Muscle layer of duodenum (tissue), 2 donors: ENCODE data around the gene OR1E1.
"Not testable (repeated sequence)": the region's sequence is repeated elsewhere in the genome, so short reads cannot be mapped to it uniquely, and the experiment has no call there.

Experiments used
- H3K27ac ChIP-seq: one replicate; pipeline ENCODE4 v1.7.0; 2013; ENCODE audit warnings: mild to moderate bottlenecking, low read length
- H3K27me3 ChIP-seq: one replicate; pipeline ENCODE4 v1.7.0; 2013; ENCODE audit warnings: low read depth, mild to moderate bottlenecking, control low read depth, low read length
- H3K36me3 ChIP-seq, 2 donors: one replicate each; pipeline ENCODE4 v1.7.0; 2013; ENCODE audit warnings: low read length in 2 of 2, control low read depth in 1 of 2, mild to moderate bottlenecking in 1 of 2; ENCODE audit not compliant: insufficient read depth in 2 of 2, control insufficient read depth in 1 of 2
- H3K4me1 ChIP-seq, 2 donors: one replicate each; pipeline ENCODE4 v1.7.0; 2013; ENCODE audit warnings: low read length in 2 of 2, mild to moderate bottlenecking in 2 of 2, control low read depth in 1 of 2, moderate library complexity in 1 of 2; ENCODE audit not compliant: insufficient read depth in 2 of 2, control insufficient read depth in 1 of 2
- H3K4me3 ChIP-seq, 2 donors: one replicate each; pipeline ENCODE4 v1.7.0; 2013; ENCODE audit warnings: low read length in 2 of 2, low read depth in 1 of 2, mild to moderate bottlenecking in 1 of 2
- H3K9me3 ChIP-seq, 2 donors: one replicate each; pipeline ENCODE4 v1.7.0; 2013; ENCODE audit warnings: low read length in 2 of 2, control low read depth in 1 of 2, mild to moderate bottlenecking in 1 of 2; ENCODE audit not compliant: control insufficient read depth in 1 of 2
- donor health status: healthy.

OR1E1 gene

DNA sequence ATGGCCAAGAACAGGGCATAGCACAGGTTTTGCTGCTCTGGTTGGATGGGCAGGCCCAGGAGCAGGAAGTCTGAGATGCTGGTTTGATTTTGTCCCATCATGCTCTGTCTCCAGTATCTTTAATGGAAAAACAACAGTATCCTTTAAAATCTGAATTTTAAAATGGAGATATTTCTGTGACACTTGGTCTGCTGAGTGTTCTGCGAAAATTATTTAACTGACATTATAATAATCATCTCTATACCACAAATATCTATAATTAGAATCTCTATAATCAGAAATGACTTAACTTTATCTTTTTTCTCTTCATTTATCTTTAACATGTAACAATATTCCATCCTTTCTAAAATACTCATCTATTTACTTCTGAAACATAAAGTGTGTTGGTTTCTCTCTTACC is at the start of gene OR1E1:
Gene OR1E1 (minus strand): TSS at position 101 of the 400 bp plus-strand sequence. CDS start 0 bp downstream, at position 101.
- Histone ChIP-seq H3K27ac (no peak within 1 kb of the TSS), H3K36me3 (no peaks in the 10 kb centered on the region), H3K4me1 (no peaks in the 10 kb centered on the region), H3K9me3 (no peaks in the 10 kb centered on the region), H3K27me3 (no peaks in the 10 kb centered on the region), H3K4me3 (no peak within 1 kb of the TSS)

DNA sequence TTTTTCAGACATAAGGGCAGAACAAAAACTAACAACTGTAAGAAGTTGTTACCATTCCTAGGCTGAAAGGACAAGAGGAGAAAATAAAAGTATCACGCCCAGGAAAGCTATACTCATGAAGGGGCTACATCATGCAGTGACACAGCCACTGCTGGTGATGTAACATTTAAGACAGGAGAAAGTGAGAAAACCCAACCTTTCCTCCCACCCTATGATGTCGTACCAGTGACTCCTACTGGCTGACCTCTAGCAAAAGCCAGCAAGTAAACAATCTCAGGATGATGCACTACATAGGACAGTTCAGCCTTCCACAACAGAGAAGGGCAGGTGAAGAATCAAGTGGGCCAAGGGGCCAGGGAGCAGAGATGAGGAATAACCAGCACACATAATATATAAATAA is 49.4 kb upstream of the OR1E1 start:
- Histone ChIP-seq H3K36me3 (no peaks in the 10 kb centered on the region), H3K27me3 (no peaks in the 10 kb centered on the region), H3K4me3 (no peak overlapping the region), H3K27ac (no peak overlapping the region), H3K4me1 (no peaks in the 10 kb centered on the region), H3K9me3 (no peaks in the 10 kb centered on the region)

- Histone ChIP-seq H3K27ac (no peak overlapping the region), H3K4me3 (no peak overlapping the region), H3K9me3 (no peaks in the 10 kb centered on the region), H3K36me3 (no peaks in the 10 kb centered on the region), H3K27me3 (no peaks in the 10 kb centered on the region), H3K4me1 (no peaks in the 10 kb centered on the region)
Measured at GRCh38 chr17:3440451-3440850, 42.2 kb upstream of the OR1E1 start.

- Histone ChIP-seq H3K27ac (no peak overlapping the region), H3K36me3 (no peaks in the 10 kb centered on the region), H3K27me3 (no peaks in the 10 kb centered on the region), H3K4me1 (no peaks in the 10 kb centered on the region), H3K9me3 (no peaks in the 10 kb centered on the region), H3K4me3 (no peak overlapping the region)
Measured at GRCh38 chr17:3438368-3438767, 40.2 kb upstream of the OR1E1 start.

DNA sequence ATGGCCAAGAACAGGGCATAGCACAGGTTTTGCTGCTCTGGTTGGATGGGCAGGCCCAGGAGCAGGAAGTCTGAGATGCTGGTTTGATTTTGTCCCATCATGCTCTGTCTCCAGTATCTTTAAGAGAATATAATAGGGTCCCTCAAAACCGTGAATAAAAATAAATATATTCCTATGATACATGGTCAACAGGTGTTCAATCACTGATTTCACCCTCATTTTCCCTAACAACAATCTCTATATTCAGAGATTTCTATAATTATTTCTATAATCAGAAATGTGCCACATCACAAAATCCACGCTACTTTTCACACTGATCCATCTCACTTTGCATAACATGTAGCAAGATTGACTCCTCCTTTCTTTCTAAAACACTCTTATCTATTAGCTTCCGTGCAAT is 35.5 kb upstream of the OR1E1 start, which contains the start of gene OR1E2:
Gene OR1E2 (minus strand): TSS at position 101 of the 400 bp plus-strand sequence. CDS start 0 bp downstream, at position 101.
- peaks cover 0 to 4% of the 10 kb centered on the region in 2 donors for H3K9me3 ChIP-seq
- no peaks in the 10 kb centered on the region for H3K36me3 ChIP-seq
- no peaks in the 10 kb centered on the region for H3K27me3 ChIP-seq
- H3K4me3 ChIP-seq, result no peak within 1 kb of the TSS
- H3K27ac ChIP-seq, result no peak within 1 kb of the TSS
- no peaks in the 10 kb centered on the region for H3K4me1 ChIP-seq

DNA sequence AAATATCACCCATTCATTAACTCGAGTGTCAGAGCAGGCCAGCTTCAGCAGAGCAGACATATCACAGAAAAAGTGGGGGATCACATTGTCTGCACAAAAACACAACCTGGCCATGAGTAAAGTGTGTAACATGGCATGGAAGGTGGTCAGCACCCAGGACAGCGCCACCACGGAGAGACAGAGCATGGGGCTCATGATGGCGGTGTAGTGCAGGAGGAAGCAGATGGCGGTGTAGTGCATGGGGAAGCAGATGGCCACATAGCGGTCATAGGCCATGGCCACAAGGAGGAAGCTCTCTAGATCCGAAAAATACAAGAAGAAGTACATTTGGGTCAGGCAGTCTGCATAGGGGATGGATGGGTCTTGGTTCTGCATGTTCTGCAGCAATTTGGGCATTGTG is 35.0 kb upstream of the OR1E1 start:
- not testable (repeated sequence) for H3K36me3 ChIP-seq, H3K4me3 ChIP-seq, H3K27me3 ChIP-seq, H3K4me1 ChIP-seq, H3K9me3 ChIP-seq, H3K27ac ChIP-seq

DNA sequence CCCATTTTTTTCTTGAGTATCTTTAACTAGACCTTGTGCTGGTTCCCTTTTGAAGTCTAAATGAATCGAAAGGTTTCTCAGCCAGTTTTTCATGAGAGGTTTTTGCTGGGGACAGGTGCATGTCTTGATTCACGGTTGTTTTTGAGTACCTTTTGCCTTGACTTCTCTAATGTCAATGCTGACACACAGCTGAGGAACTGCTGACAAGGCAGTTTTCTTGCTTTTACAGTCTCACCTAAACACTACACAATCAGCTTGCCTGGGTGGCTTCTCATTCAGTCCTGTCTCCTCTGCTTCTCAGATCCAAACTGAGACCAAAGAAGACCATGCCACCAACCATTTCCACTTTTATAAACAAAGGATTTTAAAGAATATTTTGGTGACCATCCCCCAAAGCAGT is 20.0 kb upstream of the OR1E1 start:
- H3K4me3 ChIP-seq, result no peak overlapping the region
- no peaks in the 10 kb centered on the region for H3K4me1 ChIP-seq
- H3K36me3 ChIP-seq, result no peaks in the 10 kb centered on the region
- no peaks in the 10 kb centered on the region for H3K27me3 ChIP-seq
- H3K27ac ChIP-seq, result no peak overlapping the region
- peaks cover 0 to 3% of the 10 kb centered on the region in 2 donors for H3K9me3 ChIP-seq

DNA sequence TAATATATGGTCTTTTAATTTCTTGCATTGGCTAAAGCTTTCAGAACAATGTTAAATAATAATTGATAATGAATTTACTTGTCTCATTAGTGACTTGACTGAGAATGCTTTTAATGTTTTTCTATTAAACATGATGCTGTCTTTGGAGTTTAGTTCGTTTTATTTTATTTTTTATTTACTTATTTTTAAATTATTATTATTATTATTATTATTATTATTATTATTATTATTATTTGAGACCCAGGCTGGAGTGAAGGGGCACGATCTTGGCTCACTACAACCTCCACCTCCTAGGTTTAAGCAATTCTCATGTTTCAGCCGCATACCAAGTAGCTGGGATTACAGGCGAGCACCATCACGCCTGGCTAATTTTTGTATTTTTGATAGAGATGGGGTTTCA is 17.4 kb upstream of the OR1E1 start:
- no peaks in the 10 kb centered on the region for H3K4me1 ChIP-seq
- no peaks in the 10 kb centered on the region for H3K36me3 ChIP-seq
- no peaks in the 10 kb centered on the region for H3K9me3 ChIP-seq
- H3K27ac ChIP-seq, result no peak overlapping the region
- no peak overlapping the region for H3K4me3 ChIP-seq
- H3K27me3 ChIP-seq, result no peaks in the 10 kb centered on the region

DNA sequence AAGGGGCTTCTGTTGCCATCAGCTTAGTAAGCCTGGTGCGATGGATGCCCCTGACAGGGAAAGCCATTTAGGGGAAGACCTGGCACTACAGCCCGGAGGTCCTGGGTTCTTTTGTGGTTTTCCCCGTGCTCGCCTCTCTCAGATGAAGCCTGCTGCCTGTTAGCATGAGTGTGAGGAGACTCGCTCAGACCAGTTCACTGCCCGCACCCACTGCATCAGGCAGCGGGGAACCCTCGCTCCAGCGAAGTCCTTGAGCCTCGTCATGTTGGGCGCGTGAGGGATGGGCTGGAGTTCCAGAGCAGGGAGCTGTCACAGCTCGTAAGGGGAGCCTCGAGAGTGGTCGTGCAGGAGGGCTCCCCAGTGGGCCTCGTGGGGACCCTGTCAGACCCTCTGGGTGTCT is 14.0 kb upstream of the OR1E1 start:
- H3K4me1 ChIP-seq, H3K27me3 ChIP-seq, H3K27ac ChIP-seq, H3K9me3 ChIP-seq, H3K36me3 ChIP-seq, H3K4me3 ChIP-seq: not testable (repeated sequence)

- no peaks in the 10 kb centered on the region for H3K36me3 ChIP-seq
- H3K4me1 ChIP-seq, result no peaks in the 10 kb centered on the region
- H3K27ac ChIP-seq, result no peak within 1 kb of the TSS
- H3K4me3 ChIP-seq, result no peak within 1 kb of the TSS
- peaks cover 0 to 6% of the 10 kb centered on the region in 2 donors for H3K9me3 ChIP-seq
- no peaks in the 10 kb centered on the region for H3K27me3 ChIP-seq
Measured at GRCh38 chr17:3411070-3411469, 12.9 kb upstream of the OR1E1 start, which contains the start of gene OR3A3. OR3A3 (plus strand) TSS chr17:3411370.

DNA sequence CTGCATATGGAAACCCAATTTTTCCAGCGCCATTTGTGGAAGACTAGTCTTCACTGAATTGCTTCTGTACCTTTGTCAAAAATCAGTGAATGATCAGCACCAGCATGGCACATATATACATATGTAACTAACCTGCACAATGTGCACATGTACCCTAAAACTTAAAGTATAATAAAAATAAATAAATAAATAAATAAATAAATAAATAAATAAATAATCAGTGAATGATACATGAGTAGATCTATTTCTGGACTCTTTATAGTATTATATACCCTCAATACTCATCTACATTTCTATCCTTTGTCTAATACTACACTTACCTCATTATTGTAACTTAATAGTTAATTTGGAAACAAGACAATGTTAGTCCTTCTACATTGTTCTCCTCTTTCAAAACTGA is 5.6 kb upstream of the OR1E1 start:
- H3K9me3 ChIP-seq, result peaks cover 0 to 12% of the 10 kb centered on the region in 2 donors
- H3K36me3 ChIP-seq, H3K27me3 ChIP-seq: not testable (repeated sequence)

DNA sequence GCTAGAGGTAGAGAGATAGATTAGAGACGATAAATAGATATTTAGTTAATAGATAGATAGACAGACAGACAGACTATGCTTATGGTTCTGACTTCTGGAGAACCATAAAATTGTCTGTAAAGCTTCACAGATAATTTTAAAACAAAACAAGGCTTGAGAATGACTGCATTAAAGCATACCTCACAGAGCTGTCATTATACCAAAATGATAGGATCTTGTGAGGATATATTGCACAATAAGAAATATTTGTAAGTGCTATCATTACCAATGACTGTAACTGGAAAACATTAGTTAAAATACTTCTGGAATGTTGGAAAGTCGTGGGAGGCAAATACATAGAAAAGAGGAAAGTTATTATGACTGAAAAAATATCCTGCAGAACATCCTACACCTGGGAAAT is 3.6 kb upstream of the OR1E1 start:
- Histone ChIP-seq H3K36me3 (no peaks in the 10 kb centered on the region), H3K4me3 (no peak overlapping the region), H3K27me3 (no peaks in the 10 kb centered on the region), H3K9me3 (peaks cover 0 to 9% of the 10 kb centered on the region in 2 donors), H3K4me1 (no peaks in the 10 kb centered on the region), H3K27ac (no peak overlapping the region)

More for the DNA sequence above, 5.6 kb upstream of the OR1E1 start:
- not testable (repeated sequence) for H3K27ac ChIP-seq, H3K4me3 ChIP-seq, H3K4me1 ChIP-seq
